MG63 (cell line): ENCODE results near the gene IL7R. TPM values are rescaled to one million over a fixed set of nuclear protein-coding genes. Genes with fewer than 3 reads are reported as not detected.
"Not testable (repeated sequence)": the region's sequence is repeated elsewhere in the genome, so short reads cannot be mapped to it uniquely, and the experiment has no call there.

ENCODE experiments used
- DNase-seq: peaks from one replicate; pipeline ENCODE4 v3.0.0-alpha.2; 2020
- H3K27me3 ChIP-seq: fragments of 250-450 bp; sonication (Bioruptor Pico); 2 replicates; pipeline ENCODE4 v1.5.1; 2020; ENCODE audit warnings: mild to moderate bottlenecking, moderate library complexity
- H3K36me3 ChIP-seq: fragments of 250-450 bp; sonication (Bioruptor Pico); 2 replicates; pipeline ENCODE4 v1.5.1; 2020; ENCODE audit warnings: mild to moderate bottlenecking, moderate library complexity
- H3K4me3 ChIP-seq: fragments of 250-450 bp; sonication (Bioruptor Pico); 2 replicates; pipeline ENCODE4 v1.5.1; 2020; ENCODE audit warnings: mild to moderate bottlenecking, moderate library complexity
- H3K9me3 ChIP-seq: fragments of 250-450 bp; sonication (Bioruptor Pico); 2 replicates; pipeline ENCODE4 v1.5.1; 2020; ENCODE audit warnings: mild to moderate bottlenecking, moderate library complexity
- total RNA-seq: library from RNA; depleted of rRNA; stranded (reverse); fragments of >200 nt; shearing (Covaris generic); gene quantifications from 2 replicates; pipeline ENCODE4 v1.2.3, GENCODE V29; 2014; ENCODE audit warnings: low replicate concordance

IL7R gene
- total RNA-seq, 1 experiment from 2014 or later: 3.6 TPM

DNA sequence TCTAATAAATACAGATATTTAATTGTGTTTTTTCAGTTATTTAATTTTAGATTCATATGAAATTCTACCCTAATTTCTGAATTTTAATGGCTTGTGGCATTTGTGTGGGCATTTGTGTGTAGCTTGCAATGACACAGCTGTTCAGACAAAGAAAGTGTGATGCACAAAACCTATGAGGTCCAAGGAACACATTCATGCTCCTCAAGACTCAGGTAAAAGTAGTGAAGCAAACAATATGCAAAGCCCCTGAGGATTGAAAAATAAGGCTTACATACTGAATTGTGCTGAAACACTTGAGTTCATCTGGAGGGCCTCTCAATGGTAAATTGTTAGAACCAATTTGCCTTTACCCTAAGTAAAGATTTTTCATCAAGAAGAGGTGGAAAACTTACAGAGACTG is 28.1 kb downstream of the IL7R start:
- Histone ChIP-seq H3K9me3 (peaks cover 3% of the 10 kb centered on the region; the same call in 1 of the 2 replicates), H3K36me3 (no peaks in the 10 kb centered on the region), H3K4me3 (no peak overlapping the region), H3K27me3 (no peaks in the 10 kb centered on the region)
- no peak for DNase-seq

DNA sequence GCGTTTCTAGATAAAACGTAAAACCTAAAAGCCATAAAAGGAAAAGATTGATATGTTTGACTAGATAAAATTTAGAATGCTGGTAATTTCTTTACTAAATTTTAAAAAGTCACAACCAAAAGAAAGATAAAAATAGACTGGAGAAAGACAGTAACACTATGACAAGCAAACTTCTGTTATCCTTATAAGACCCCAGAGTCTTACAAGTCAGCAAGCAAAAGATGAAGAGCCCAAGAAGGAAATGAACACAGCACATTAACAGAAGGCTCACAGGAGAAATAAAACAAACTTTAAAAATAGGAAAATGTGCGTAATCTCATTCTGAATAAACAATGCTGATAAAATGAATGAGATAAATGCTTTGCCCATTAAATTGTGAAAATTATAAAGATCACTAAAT is 29.7 kb downstream of the IL7R start:
- H3K27me3 ChIP-seq: no peaks in the 10 kb centered on the region

DNA sequence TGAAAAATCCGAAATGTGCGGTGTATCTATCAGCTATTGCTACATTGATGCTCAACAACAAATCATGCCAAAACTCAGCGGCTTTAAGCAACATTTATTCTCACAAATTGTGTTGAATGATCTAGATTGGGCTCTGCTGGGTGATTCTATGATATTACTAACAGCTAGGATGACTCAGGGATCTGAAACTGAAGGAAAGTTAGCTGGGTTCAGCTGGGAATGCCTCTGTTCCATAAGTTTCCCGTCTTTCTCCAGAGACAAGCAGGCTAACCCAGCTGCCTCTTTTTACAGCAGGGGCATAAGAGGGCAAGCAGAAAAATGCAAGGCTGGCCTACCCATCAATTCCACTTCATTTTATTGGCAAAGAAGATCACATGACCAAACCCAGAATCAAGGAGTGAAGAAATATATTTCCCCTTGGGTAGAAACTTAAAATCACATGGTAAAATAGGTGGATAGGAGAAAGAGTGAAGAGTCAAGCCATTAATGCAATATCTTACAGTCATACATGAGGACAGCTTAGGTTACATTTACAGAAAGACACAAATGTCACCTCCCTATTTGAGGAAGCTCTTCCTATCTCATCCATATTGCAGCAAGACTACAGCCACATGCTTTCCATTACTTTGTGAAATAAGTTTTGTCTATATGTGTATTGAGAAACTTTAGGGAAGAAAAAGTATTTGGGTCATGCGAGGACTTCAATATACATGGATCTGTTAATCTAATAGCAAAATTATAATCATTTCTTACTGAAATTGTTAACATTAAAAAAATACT is 30.8 kb downstream of the IL7R start:
- Histone ChIP-seq H3K4me3 (no peak overlapping the region), H3K36me3 (no peaks in the 10 kb centered on the region), H3K9me3 (peaks cover 3% of the 10 kb centered on the region; the same call in 1 of the 2 replicates), H3K27me3 (no peaks in the 10 kb centered on the region)
- no peak for DNase-seq

More for the DNA sequence above, 29.7 kb downstream of the IL7R start:
- H3K36me3 ChIP-seq: no peaks in the 10 kb centered on the region
- H3K9me3 ChIP-seq: peaks cover 3% of the 10 kb centered on the region; the same call in 1 of the 2 replicates
- DNase-seq: no peak
- no peak overlapping the region for H3K4me3 ChIP-seq

- Histone ChIP-seq H3K27me3 (no peaks in the 10 kb centered on the region), H3K4me3 (no peak overlapping the region), H3K36me3 (no peaks in the 10 kb centered on the region), H3K9me3 (peaks cover 3% of the 10 kb centered on the region; the same call in 1 of the 2 replicates)
- peak; percentile 10 for DNase-seq
Observed at GRCh38 chr5:35890021-35891020, 33.6 kb downstream of the IL7R start.

- H3K9me3 ChIP-seq, DNase-seq, H3K4me3 ChIP-seq, H3K36me3 ChIP-seq, H3K27me3 ChIP-seq: not testable (repeated sequence)
Observed at GRCh38 chr5:35892799-35893198, 36.1 kb downstream of the IL7R start.

- H3K36me3 ChIP-seq: no peaks in the 10 kb centered on the region
- no peak overlapping the region for H3K4me3 ChIP-seq
- 0 out of 2 replicates have a peak, but pooled peaks cover 3% of the 10 kb centered on the region for H3K9me3 ChIP-seq
- no peak for DNase-seq
- H3K27me3 ChIP-seq: no peaks in the 10 kb centered on the region
Observed at GRCh38 chr5:35894131-35894530, 37.4 kb downstream of the IL7R start.

GRCh38 chr5:35898952-35899660 is 42.4 kb downstream of the IL7R start:
- DNase-seq: no peak
- H3K36me3 ChIP-seq: no peaks in the 10 kb centered on the region
- H3K9me3 ChIP-seq: 0 out of 2 replicates have a peak, but pooled peaks cover 2% of the 10 kb centered on the region
- H3K4me3 ChIP-seq: no peak overlapping the region
- no peaks in the 10 kb centered on the region for H3K27me3 ChIP-seq

DNA sequence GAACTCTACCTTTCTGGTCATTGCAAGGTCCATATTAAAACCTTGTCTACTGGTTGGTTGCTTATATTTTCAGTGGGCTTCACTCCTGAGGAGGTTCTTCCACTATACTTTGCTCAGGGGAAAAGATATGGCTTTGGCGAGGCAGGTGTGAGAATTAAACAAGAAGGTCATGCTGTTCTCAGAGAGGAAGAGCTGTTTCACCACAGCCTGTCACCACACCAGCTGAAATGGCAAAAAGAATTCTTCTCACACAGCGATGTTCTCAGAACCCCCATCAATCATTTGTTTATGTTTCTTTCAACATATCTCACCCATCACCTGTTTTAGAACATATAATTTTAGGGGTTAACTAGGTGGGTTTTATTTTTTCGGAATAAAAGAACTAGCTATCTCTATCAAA is 43.1 kb downstream of the IL7R start:
- no peak for DNase-seq
- no peaks in the 10 kb centered on the region for H3K36me3 ChIP-seq
- H3K4me3 ChIP-seq: no peak overlapping the region
- H3K27me3 ChIP-seq: no peaks in the 10 kb centered on the region
- 0 out of 2 replicates have a peak, but pooled peaks cover 2% of the 10 kb centered on the region for H3K9me3 ChIP-seq

- Histone ChIP-seq H3K36me3 (no peaks in the 10 kb centered on the region), H3K4me3 (no peak overlapping the region), H3K9me3 (no peaks in the 10 kb centered on the region), H3K27me3 (no peaks in the 10 kb centered on the region)
- no peak for DNase-seq
Observed at GRCh38 chr5:35900972-35901695, 44.4 kb downstream of the IL7R start.

DNA sequence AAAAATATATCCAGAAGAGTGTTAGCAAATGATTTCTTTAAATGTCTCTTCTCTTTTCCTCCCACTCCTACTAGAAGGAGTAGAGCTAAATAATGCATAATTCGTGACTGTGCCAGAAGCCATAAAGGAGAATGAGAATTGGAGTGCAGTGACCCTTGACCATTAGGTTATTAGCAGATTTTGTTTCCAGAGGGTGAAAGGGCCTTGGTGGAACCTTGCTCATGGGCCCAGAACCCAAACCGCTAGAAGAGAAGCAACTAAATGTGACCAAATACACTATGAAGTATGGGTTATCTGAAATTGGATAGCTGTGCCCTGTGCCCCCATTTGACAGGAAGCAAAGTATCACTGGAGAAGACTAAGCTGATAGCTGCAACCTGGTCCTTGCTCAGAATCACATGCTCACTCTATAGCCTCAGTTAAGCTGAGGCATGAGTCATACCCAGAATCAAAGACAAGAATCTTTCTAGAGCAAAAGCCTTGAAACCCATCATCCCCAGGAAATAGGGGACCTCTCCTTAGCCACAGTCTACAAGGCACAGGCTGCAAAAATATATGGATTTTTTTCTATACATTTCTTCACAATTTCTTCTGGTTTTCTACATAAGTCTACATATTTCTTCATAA is 45.5 kb downstream of the IL7R start:
- H3K36me3 ChIP-seq: no peaks in the 10 kb centered on the region
- no peak overlapping the region for H3K4me3 ChIP-seq
- no peaks in the 10 kb centered on the region for H3K27me3 ChIP-seq
- H3K9me3 ChIP-seq: no peaks in the 10 kb centered on the region
- DNase-seq: no peak

GRCh38 chr5:35903631-35904203 is 47.0 kb downstream of the IL7R start:
- no peak for DNase-seq
- no peaks in the 10 kb centered on the region for H3K36me3 ChIP-seq
- H3K27me3 ChIP-seq: no peaks in the 10 kb centered on the region
- H3K4me3 ChIP-seq: no peak overlapping the region
- H3K9me3 ChIP-seq: no peaks in the 10 kb centered on the region

DNA sequence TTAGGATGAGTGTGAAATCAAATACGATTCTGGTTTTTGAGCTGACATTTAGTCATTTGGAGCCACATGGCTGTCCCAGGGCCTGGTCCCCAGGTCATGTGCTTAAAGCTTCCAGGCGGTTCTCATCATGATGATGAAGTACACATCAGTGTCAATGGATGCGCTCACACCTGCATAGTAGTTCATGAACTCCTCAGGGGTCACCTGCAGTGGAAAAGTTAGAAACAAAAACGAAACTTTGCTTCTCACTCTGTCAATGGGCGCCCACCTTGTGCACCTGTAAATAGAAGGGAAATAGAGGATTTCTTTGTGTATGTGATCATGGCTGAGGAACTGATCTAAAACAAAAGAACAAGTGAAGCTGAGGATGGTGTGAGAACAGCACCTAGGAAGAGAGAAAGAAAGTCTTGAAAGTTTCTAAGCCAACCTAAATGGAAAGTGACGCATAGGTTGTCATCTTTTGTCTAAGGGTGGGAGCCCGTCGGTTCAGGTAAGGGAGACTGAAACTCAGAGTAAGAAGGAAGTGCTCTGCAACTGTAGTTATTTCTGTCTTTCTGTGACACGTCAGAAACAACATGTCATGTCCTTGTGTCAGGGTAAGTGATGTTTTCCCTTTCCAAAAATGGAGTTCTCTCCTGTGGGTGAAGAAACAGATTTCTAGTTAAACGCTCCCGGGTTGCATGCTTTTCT is 47.9 kb downstream of the IL7R start:
- Histone ChIP-seq H3K9me3 (no peaks in the 10 kb centered on the region), H3K4me3 (no peak overlapping the region), H3K27me3 (no peaks in the 10 kb centered on the region), H3K36me3 (no peaks in the 10 kb centered on the region)
- DNase-seq: no peak

DNA sequence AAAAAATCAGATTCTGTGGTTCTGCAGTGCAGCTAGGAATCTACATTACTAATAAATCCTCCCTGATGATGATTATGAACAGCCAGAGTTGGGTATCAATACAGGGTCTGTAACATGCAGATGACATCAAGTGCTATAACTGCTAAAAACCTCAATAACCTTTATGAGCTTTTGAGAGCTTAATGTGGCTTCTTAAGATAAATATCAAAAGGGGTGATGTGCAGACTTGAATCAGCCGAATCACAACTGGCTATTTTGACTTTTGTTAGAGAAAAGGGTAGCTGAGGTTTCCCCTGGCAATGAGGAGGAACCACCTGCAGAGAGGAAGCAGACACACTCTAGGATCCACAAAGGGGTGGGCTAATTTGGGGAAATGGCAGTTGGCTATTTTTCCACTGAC is 51.5 kb downstream of the IL7R start:
- no peak for DNase-seq
- H3K9me3 ChIP-seq: peaks cover 10% of the 10 kb centered on the region; the same call in 1 of the 2 replicates
- no peaks in the 10 kb centered on the region for H3K27me3 ChIP-seq
- no peak overlapping the region for H3K4me3 ChIP-seq
- H3K36me3 ChIP-seq: no peaks in the 10 kb centered on the region

DNA sequence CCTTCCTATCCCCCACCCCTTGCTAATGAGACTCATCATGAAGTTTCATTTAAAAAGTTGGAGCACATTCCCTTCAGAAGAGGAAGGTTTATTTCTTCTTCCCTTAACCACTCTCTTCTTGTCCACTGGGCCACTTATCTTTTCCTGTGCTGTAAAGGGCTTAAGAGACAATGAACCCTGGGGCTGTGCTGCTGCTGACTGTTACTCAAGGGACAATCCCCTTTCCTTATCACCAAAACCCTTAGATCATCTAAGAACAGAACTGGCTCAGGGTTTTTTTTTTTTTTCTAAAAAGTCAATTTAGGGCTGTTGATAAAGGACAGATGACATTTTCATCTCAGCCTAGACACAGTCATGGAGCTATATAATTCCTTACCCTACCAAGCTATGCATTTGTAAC is 52.1 kb downstream of the IL7R start:
- Histone ChIP-seq H3K36me3 (no peaks in the 10 kb centered on the region), H3K4me3 (no peak overlapping the region), H3K9me3 (peaks cover 10% of the 10 kb centered on the region; the same call in 1 of the 2 replicates), H3K27me3 (no peaks in the 10 kb centered on the region)
- no peak for DNase-seq

GRCh38 chr5:35919191-35919590 is 62.5 kb downstream of the IL7R start:
- no peaks in the 10 kb centered on the region for H3K27me3 ChIP-seq
- H3K4me3 ChIP-seq: no peak overlapping the region
- peak; percentile 87 for DNase-seq
- H3K9me3 ChIP-seq: peaks cover 27% of the 10 kb centered on the region
- peaks cover 2% of the 10 kb centered on the region; the same call in 1 of the 2 replicates for H3K36me3 ChIP-seq
